SK-N-SH treated with all-trans-retinoic acid at 6 μM for 48 hours (cell line): Measurements from ENCODE around the gene RILPL1.

ENCODE experiments used
- PATZ1 ChIP-seq: fragments of 250-450 bp; sonication (Bioruptor Pico); IDR thresholded peaks from 2 replicates; pipeline ENCODE4 v1.8.0; 2020; ENCODE audit warnings: mild to moderate bottlenecking, moderate library complexity, borderline replicate concordance
- PPARA ChIP-seq: fragments of 250-450 bp; sonication (Bioruptor Pico); IDR thresholded peaks from 2 replicates; pipeline ENCODE4 v1.5.0; 2020; ENCODE audit warnings: mild to moderate bottlenecking, borderline replicate concordance
- ZFP3 ChIP-seq: fragments of 250-450 bp; sonication (Bioruptor Pico); IDR thresholded peaks from 2 replicates; pipeline ENCODE4 v1.5.0; 2020; ENCODE audit warnings: mild to moderate bottlenecking, moderate library complexity

- TF ChIP-seq PATZ1: no peak
- TF ChIP-seq ZFP3 (CRISPR knock-in tag): no peak
- TF ChIP-seq PPARA (CRISPR knock-in tag): no peak
These were observed 2.9 kb downstream of the RILPL1 start for GRCh38 chr12:123530668-123531067.
